Epithelial cell of esophagus (primary cell): ENCODE measurements around the gene PPID.
"Not testable (repeated sequence)": the region's sequence is repeated elsewhere in the genome, so short reads cannot be mapped to it uniquely, and the experiment has no call there.

Experiments used
- DNase-seq: peaks from one replicate; pipeline ENCODE4 v3.0.0; 2010; ENCODE audit warnings: low read depth
- H3K4me3 ChIP-seq: 2 replicates; pipeline ENCODE4 v1.5.1; 2011; ENCODE audit warnings: mild to moderate bottlenecking, low read length, control low read depth
- CTCF ChIP-seq: IDR thresholded peaks from 2 replicates; pipeline ENCODE4 v1.5.1; 2011; ENCODE audit warnings: low read depth, mild to moderate bottlenecking, low read length, control low read depth, inconsistent platforms; ENCODE audit not compliant: insufficient read depth; ENCODE audit errors: missing control alignments

PPID gene

GRCh38 chr4:158715802-158716201 lies 7.4 kb downstream of the PPID start:
- no peak for TF ChIP-seq CTCF
- no peak for DNase-seq
- H3K4me3 ChIP-seq, result no peak overlapping the region

DNA sequence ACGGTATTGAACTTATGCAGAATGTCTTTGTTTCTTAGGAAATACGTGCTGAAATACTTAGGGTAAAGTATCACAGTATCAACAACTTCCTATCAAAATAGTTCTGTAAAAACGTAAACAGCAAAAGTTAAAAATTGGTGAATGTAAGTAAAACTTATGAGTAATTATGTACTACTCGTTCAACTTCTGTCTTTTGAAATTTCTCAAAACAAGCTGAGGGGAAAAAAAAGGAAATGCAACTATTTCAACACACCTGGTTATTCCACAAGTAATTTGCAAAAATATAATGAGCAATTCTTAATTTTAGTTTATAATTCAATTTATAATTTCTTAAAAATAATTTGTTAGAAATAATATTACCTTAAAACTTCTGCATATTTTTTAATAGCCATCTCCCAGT lies 8.3 kb downstream of the PPID start:
- no peak for TF ChIP-seq CTCF
- H3K4me3 ChIP-seq, result no peak overlapping the region

GRCh38 chr4:158712622-158713021 lies 10.6 kb downstream of the PPID start:
- H3K4me3 ChIP-seq, result not testable (repeated sequence)

More for the DNA sequence above, 8.3 kb downstream of the PPID start:
- DNase-seq, result no peak

DNA sequence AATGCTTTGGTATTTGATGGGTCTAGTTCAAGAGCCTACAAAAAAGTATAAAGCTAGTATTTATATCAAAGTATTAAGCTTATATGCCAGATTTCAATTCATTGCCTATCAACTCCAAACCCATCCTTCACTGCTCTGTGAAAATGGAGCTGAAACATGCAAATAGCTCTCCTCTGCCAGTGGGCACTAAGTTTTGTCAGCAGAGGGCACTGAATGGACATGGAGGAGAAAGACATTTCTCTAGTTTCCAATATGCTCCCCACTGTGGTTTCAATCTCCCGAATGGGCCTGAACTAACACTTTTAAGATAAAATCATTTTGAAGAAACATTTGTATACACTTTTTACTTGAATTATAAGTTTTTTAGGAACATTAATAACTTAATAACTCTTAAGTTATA lies 12.4 kb downstream of the PPID start:
- no peak overlapping the region for H3K4me3 ChIP-seq
- TF ChIP-seq CTCF, result peak; percentile 32
- DNase-seq, result peak; percentile 1

More at GRCh38 chr4:158712622-158713021, 10.6 kb downstream of the PPID start:
- not testable (repeated sequence) for DNase-seq

GRCh38 chr4:158704274-158704673 lies 18.9 kb downstream of the PPID start:
- no peak overlapping the region for H3K4me3 ChIP-seq
- DNase-seq, result no peak
- no peak for TF ChIP-seq CTCF

GRCh38 chr4:158688813-158689212 lies 34.4 kb downstream of the PPID start:
- no peak for TF ChIP-seq CTCF
- DNase-seq, result no peak
- H3K4me3 ChIP-seq, result no peak overlapping the region

GRCh38 chr4:158682066-158682465 lies 41.1 kb downstream of the PPID start:
- H3K4me3 ChIP-seq, result no peak overlapping the region
- no peak for DNase-seq
- TF ChIP-seq CTCF, result no peak

- no peak for TF ChIP-seq CTCF
Measured at GRCh38 chr4:158681629-158682028, 41.6 kb downstream of the PPID start.

More at GRCh38 chr4:158681629-158682028, 41.6 kb downstream of the PPID start:
- no peak overlapping the region for H3K4me3 ChIP-seq
- DNase-seq, result no peak
